ENCODE data around the gene MAP2.

Gene MAP2

DNA sequence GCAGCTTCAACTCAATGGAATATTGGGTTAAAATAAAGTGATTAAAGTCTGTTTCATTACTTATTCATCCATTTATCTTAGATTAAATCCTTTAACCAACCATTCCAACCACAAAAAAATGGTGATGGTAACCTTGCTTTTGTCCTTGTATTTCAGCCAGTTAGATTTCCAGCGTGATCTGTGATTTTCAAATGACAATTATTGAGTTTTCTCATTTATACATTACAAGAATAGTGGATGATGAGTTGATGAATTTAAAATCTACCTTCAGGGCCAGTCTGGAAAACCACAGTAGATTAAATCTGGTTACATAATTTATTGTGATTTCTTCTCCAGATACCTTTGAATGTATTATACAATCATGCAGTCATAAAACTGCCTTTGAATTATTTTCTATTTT lies 318.1 kb downstream of the MAP2 start:
- H3K27ac ChIP-seq = no peak overlapping the region
- no peak for DNase-seq (ENCODE audit: low spot score)
- H3K4me3 ChIP-seq = no peak overlapping the region
- TF ChIP-seq, protein P1, sequence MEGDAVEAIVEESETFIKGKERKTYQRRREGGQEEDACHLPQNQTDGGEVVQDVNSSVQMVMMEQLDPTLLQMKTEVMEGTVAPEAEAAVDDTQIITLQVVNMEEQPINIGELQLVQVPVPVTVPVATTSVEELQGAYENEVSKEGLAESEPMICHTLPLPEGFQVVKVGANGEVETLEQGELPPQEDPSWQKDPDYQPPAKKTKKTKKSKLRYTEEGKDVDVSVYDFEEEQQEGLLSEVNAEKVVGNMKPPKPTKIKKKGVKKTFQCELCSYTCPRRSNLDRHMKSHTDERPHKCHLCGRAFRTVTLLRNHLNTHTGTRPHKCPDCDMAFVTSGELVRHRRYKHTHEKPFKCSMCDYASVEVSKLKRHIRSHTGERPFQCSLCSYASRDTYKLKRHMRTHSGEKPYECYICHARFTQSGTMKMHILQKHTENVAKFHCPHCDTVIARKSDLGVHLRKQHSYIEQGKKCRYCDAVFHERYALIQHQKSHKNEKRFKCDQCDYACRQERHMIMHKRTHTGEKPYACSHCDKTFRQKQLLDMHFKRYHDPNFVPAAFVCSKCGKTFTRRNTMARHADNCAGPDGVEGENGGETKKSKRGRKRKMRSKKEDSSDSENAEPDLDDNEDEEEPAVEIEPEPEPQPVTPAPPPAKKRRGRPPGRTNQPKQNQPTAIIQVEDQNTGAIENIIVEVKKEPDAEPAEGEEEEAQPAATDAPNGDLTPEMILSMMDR (IDR thresholded peaks at IDR 0.05) = no peak

DNA sequence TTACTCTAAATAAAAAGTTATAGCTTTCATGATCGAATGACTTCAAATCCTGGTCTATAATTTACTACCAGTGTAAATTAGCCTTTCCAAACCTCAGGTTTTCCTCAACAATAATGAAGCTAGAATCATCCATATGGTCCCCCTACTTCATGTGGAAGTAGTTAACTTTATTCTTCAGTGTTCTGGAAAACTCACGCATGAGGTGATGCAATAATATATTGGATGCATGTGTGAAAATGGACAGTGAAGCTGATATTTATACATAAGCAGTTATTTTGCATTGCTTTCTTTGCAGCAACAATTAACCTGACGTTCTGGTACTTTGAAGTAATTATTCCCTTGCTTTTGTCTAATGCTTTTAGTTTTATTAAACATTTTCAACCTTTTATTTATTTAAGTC lies 329.2 kb downstream of the MAP2 start:
- DNase-seq (ENCODE audit: low spot score) = no peak
- no peak overlapping the region for H3K4me3 ChIP-seq
- TF ChIP-seq, protein P1 (IDR thresholded peaks at IDR 0.05) = no peak
- no peak overlapping the region for H3K27ac ChIP-seq

DNA sequence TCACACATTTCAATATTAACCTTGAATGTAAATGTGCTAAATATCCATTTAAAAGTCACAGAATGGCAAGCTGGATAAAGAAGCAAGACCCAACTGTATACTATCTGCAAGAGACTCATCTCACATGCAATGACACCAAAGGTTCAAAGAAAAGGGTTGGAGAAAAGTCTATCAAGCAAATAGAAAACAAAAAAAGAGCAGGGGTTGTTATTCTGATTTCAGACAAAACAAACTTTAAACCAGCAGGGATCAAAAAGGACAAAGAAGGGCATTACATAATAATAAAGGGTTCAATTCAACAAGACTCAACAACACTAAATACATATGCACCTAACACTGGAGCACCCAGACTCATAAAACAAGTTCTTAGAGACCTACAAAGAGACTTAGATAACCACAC lies 333.3 kb downstream of the MAP2 start:
- DNase-seq (ENCODE audit: low spot score) = no peak
- TF ChIP-seq, protein P1 (IDR thresholded peaks at IDR 0.05) = no peak
- H3K4me3 ChIP-seq = no peak overlapping the region
- H3K27ac ChIP-seq = no peak overlapping the region

DNA sequence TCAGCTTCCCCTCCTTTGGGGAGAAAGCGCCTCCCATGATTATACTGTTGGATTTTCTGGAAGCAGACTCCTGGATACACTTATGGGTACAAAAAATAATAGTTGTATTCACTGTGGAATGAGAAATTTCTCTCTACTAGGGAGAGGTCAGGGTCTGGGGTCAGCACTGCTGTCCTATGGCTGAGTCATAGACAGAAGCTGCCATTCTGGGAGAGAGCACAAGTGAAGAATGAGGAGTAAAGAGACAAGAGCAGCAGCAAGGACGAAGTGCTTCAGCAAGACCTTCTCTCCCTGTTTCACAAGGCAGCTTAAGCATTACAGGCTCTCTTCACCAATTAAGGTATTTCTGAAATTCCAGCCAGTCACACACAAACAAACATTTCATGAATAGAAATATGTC lies 337.7 kb downstream of the MAP2 start:
- H3K27ac ChIP-seq = no peak overlapping the region
- DNase-seq (ENCODE audit: low spot score) = no peak
- TF ChIP-seq, protein P1 (IDR thresholded peaks at IDR 0.05) = no peak
- H3K4me3 ChIP-seq = no peak overlapping the region

DNA sequence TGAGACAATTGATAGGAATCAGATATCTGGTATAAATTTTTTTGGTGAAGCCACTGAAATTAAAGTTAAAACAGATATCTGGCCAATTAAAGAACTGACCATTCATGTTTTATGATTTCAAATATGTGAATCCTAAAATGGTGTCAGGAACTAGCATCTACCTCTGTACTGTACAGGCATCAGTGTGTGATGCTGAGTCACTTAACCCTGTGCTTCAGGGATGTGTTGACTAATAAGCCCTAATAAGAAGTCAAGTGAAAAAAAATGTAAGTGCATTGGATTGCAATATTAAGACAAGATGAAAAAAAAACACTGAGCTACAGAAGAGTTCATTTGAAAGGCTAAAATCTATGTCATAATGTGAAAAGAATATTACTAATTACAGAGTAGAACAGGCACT lies 338.7 kb downstream of the MAP2 start:
- H3K27ac ChIP-seq = no peak overlapping the region
- TF ChIP-seq, protein P1 (IDR thresholded peaks at IDR 0.05) = no peak
- no peak overlapping the region for H3K4me3 ChIP-seq
- DNase-seq (ENCODE audit: low spot score) = no peak

DNA sequence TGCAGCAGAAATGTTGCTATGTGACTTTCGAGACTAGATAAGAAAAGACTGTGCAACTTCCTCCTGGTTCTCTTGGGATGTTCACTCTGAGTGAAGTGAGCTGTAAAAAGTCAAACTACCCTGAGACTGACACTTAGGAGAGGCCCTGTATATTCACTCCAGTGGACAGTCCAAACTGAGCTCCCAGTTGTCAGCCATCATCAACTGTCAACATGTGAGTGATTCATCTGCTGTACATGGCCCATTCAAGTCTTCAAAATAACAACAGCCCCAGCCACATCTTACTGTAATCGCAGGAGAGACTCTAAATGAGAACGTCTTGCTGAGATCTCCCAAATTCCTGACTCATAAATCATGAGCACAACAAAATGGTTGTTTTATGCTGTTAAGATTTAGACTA lies 339.3 kb downstream of the MAP2 start:
- TF ChIP-seq, protein P1 (IDR thresholded peaks at IDR 0.05) = no peak
- H3K27ac ChIP-seq = no peak overlapping the region
- no peak for DNase-seq (ENCODE audit: low spot score)
- no peak overlapping the region for H3K4me3 ChIP-seq

DNA sequence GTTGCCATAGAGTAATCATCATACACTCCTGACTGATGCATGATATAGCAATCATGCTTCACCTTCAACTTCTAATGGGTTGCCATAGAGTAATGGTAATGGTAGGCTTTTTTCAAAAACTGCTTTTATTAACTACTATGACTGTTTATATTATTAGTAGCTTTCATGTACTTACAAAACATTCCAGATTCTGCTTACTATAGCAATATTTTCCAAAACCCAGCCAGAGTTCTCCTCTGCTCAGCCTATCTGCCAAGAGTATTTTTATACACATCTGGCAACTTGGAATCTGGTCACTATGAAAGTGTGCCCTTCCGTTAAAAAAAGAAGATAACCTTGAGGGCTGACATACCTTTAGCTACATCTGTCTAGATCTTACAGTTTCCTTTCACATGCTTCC lies 342.8 kb downstream of the MAP2 start:
- TF ChIP-seq, protein P1 (IDR thresholded peaks at IDR 0.05) = no peak
- Histone ChIP-seq H3K27ac (no peak overlapping the region), H3K4me3 (no peak overlapping the region)
- DNase-seq (ENCODE audit: low spot score) = no peak

Data from coronary artery (tissue), 2 donors.